GM23338 (cell line): Measurements from ENCODE around the gene MAGI1. TPM values are rescaled to one million over a fixed set of nuclear protein-coding genes. Genes with fewer than 3 reads are reported as not detected.

Experiments used
- ATAC-seq: fragments of 200-7000 bp; cut with Tn5 transposase; 3 replicates; pipeline ENCODE4 v1.9.1; 2020
- DNase-seq: peaks from one replicate; pipeline ENCODE4 v3.0.0-alpha.2; 2015; ENCODE audit warnings: low spot score
- H2AFZ ChIP-seq: fragments of 200-600 bp; sonication (generic); 2 replicates; pipeline ENCODE4 v1.8.0; 2016; ENCODE audit warnings: antibody characterized with exemption, mild to moderate bottlenecking, moderate library complexity
- H3F3A ChIP-seq: fragments of 200-600 bp; sonication (generic); replicated peaks from 2 replicates; pipeline ENCODE4 v1.8.0; 2017; ENCODE audit warnings: antibody characterized with exemption, mixed run types, low read depth
- H3K27ac ChIP-seq: fragments of 200-600 bp; sonication (generic); 2 replicates; pipeline ENCODE4 v1.6.1; 2016; ENCODE audit warnings: low read depth
- H3K27me3 ChIP-seq: fragments of 200-600 bp; sonication (generic); 2 replicates; pipeline ENCODE4 v1.8.0; 2016; ENCODE audit warnings: mild to moderate bottlenecking, mixed run types, moderate library complexity; ENCODE audit not compliant: insufficient read depth
- H3K36me3 ChIP-seq: fragments of 200-600 bp; sonication (generic); 2 replicates; pipeline ENCODE4 v1.8.0; 2016; ENCODE audit warnings: mild to moderate bottlenecking; ENCODE audit not compliant: insufficient read depth
- H3K4me1 ChIP-seq: fragments of 200-600 bp; sonication (generic); 2 replicates; pipeline ENCODE4 v1.8.0; 2016; ENCODE audit warnings: mild to moderate bottlenecking, moderate library complexity; ENCODE audit not compliant: insufficient read depth
- H3K4me2 ChIP-seq: fragments of 200-600 bp; sonication (generic); 2 replicates; pipeline ENCODE4 v1.7.1; 2017; ENCODE audit warnings: mixed run types
- H3K4me3 ChIP-seq: fragments of 200-600 bp; sonication (generic); 2 replicates; pipeline ENCODE4 v1.6.1; 2016; ENCODE audit warnings: mixed run types
- H3K79me2 ChIP-seq: fragments of 200-600 bp; sonication (generic); replicated peaks from 2 replicates; pipeline ENCODE4 v1.8.0; 2017; ENCODE audit warnings: mild to moderate bottlenecking; ENCODE audit not compliant: insufficient read depth
- H3K9me2 ChIP-seq: fragments of 200-600 bp; sonication (generic); 2 replicates; pipeline ENCODE4 v1.8.0; 2017; ENCODE audit not compliant: insufficient read depth
- H4K20me1 ChIP-seq: fragments of 200-600 bp; sonication (generic); replicated peaks from 2 replicates; pipeline ENCODE4 v1.8.0; 2017; ENCODE audit warnings: mild to moderate bottlenecking; ENCODE audit not compliant: insufficient read depth
- H3K27ac Mint-ChIP-seq: 2 replicates; pipeline ENCODE4 v1.8.0; 2020; ENCODE audit warnings: inconsistent platforms, mild to moderate bottlenecking, moderate library complexity, mixed read lengths
- H3K27me3 Mint-ChIP-seq: 3 replicates; pipeline ENCODE4 v1.8.0; 2022; ENCODE audit warnings: low read depth, mild to moderate bottlenecking, moderate library complexity, mixed read lengths, inconsistent platforms; ENCODE audit not compliant: insufficient read depth, poor library complexity
- H3K36me3 Mint-ChIP-seq: 3 replicates; pipeline ENCODE4 v1.8.0; 2021; ENCODE audit warnings: low read depth, mild to moderate bottlenecking, inconsistent platforms, moderate library complexity, mixed read lengths
- H3K4me1 Mint-ChIP-seq: 3 replicates; pipeline ENCODE4 v1.8.0; 2020; ENCODE audit warnings: mild to moderate bottlenecking, inconsistent platforms, mixed read lengths
- H3K4me3 Mint-ChIP-seq: 3 replicates; pipeline ENCODE4 v1.8.0; 2021; ENCODE audit warnings: moderate library complexity, mild to moderate bottlenecking, inconsistent platforms, mixed read lengths
- H3K9me3 Mint-ChIP-seq: 3 replicates; pipeline ENCODE4 v1.8.0; 2020; ENCODE audit warnings: moderate library complexity, mild to moderate bottlenecking, inconsistent platforms, mixed read lengths
- EZH2 ChIP-seq: fragments of 200-600 bp; sonication (generic); IDR thresholded peaks from one replicate; pipeline ENCODE4 v1.8.0; 2017; ENCODE audit warnings: antibody characterized with exemption, mild to moderate bottlenecking, low read depth; ENCODE audit not compliant: unreplicated experiment
- EZH2phosphoT487 ChIP-seq: fragments of 200-600 bp; sonication (generic); IDR thresholded peaks from one replicate; pipeline ENCODE4 v1.8.1; 2018; ENCODE audit warnings: antibody characterized with exemption; ENCODE audit not compliant: unreplicated experiment
- JUNB ChIP-seq: IDR thresholded peaks from one replicate; pipeline ENCODE4 v1.6.1; 2016; ENCODE audit warnings: antibody characterized with exemption; ENCODE audit not compliant: unreplicated experiment
- POLR2AphosphoS5 ChIP-seq: IDR thresholded peaks from 2 replicates; pipeline ENCODE4 v1.6.1; 2016; ENCODE audit warnings: antibody characterized with exemption, low read depth
- STAT1 ChIP-seq: IDR thresholded peaks from one replicate; pipeline ENCODE4 v1.6.1; 2016; ENCODE audit warnings: antibody characterized with exemption; ENCODE audit not compliant: unreplicated experiment
- ZNF114 ChIP-seq: fragments of 250-450 bp; sonication (Bioruptor Pico); IDR thresholded peaks from 2 replicates; pipeline ENCODE4 v1.5.0; 2020; ENCODE audit warnings: mild to moderate bottlenecking, moderate library complexity
- ZNF331 ChIP-seq: fragments of 250-450 bp; sonication (Bioruptor Pico); IDR thresholded peaks from 2 replicates; pipeline ENCODE4 v1.5.0; 2020; ENCODE audit warnings: low read depth, mild to moderate bottlenecking, moderate library complexity
- polyA plus RNA-seq: library from polyadenylated mRNA; unstranded; fragments of >200 nt; fragmentation: Nextera tagmentation; extraction: Ambion mirVana; gene quantifications from 2 replicates; pipeline ENCODE4 v1.2.1, GENCODE V29; 2016
- total RNA-seq: library from RNA; depleted of rRNA; stranded (reverse); fragments of >200 nt; shearing (Covaris generic); gene quantifications from 2 replicates; pipeline ENCODE4 v1.2.3, GENCODE V29; 2014
- TF ChIP-seq, protein P1 (sequence below), 2 experiments: fragments of 200-600 bp in 1 of 2; sonication (generic) in 1 of 2; conservative IDR thresholded peaks; 2 replicates each; pipeline versions ENCODE4 v1.5.1 to v1.6.1; 2016 to 2017; ENCODE audit warnings: antibody characterized with exemption in 2 of 2, low read depth in 2 of 2, mild to moderate bottlenecking in 2 of 2, moderate library complexity in 1 of 2
- TF ChIP-seq, protein P2 (sequence below): IDR thresholded peaks from 2 replicates; pipeline ENCODE4 v1.6.1; 2016; ENCODE audit warnings: antibody characterized with exemption

The MAGI1 gene
- total and polyA plus RNA-seq, 2 experiments from 2014 or later: 27.4 to 71.2 TPM

DNA sequence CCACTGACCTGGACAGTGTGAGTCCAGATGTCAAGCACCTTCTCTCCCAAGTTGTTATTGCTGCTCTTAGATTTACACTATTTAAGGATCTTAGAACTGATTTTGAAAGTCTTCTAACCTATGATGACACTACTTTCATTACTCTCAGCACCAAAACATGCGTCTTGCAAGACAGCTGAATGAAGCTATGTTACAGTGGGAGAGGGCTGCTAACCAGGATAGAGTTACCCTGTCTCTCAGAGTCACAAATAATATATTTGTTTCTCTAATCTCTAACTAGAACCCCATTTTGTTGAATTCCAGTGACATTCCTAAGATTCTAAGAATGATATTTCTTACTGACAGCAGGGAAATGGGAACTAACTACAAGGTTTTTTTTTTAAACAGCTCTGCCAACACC lies 455.5 kb downstream of the MAGI1 start (continued):
- TF ChIP-seq JUNB: no peak
- TF ChIP-seq, protein P1, sequence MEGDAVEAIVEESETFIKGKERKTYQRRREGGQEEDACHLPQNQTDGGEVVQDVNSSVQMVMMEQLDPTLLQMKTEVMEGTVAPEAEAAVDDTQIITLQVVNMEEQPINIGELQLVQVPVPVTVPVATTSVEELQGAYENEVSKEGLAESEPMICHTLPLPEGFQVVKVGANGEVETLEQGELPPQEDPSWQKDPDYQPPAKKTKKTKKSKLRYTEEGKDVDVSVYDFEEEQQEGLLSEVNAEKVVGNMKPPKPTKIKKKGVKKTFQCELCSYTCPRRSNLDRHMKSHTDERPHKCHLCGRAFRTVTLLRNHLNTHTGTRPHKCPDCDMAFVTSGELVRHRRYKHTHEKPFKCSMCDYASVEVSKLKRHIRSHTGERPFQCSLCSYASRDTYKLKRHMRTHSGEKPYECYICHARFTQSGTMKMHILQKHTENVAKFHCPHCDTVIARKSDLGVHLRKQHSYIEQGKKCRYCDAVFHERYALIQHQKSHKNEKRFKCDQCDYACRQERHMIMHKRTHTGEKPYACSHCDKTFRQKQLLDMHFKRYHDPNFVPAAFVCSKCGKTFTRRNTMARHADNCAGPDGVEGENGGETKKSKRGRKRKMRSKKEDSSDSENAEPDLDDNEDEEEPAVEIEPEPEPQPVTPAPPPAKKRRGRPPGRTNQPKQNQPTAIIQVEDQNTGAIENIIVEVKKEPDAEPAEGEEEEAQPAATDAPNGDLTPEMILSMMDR (conservative IDR thresholded peaks at IDR 0.05; ENCODE audit: low read depth in 2 of 2): no peak

DNA sequence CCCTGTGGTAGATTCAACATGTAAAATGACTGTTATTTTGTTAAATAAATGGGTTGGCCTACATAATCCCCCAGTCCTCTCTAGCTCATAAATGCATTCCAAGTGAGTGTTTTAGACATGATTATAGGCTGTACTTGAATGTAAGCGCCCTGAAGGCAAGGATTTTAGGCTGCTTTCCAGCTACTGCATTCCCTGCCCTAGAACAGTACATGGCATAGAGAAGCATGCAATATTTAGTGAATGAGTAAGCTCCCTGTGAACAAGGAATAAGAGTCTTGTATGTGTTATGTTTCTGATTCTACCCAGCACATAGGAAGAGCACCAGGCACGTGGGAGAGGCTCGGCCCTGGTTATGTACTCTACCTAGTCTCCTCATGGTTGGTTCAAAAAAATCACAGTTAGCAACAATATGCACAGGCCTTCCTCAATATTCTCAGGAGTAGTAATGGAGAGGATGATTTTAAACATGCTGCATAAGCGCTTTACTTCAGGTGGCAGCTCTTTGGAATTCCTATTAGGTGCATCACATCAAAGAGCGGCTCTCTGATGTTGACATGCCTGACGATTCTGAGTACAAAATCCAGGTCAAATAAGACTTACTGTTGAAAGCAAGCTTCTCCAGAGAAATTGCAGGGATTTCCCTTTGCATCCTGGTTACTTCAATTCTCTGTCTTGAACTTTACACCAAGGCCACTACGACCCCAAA lies 456.6 kb downstream of the MAGI1 start:
- DNase-seq (no peak), ATAC-seq (no peak)
- Mint-ChIP-seq H3K9me3 (no peaks in the 10 kb centered on the region), H3K4me1 (peaks cover 53% of the 10 kb centered on the region), H3K4me3 (no peak overlapping the region), H3K36me3 (no peaks in the 10 kb centered on the region), H3K27ac (no peak overlapping the region), H3K27me3 (no peaks in the 10 kb centered on the region)
- no peak overlapping the region for H3K27ac ChIP-seq
- peaks cover 15% of the 10 kb centered on the region for H4K20me1 ChIP-seq
- no peaks in the 10 kb centered on the region; the same call in 1 of the 2 replicates for H3F3A ChIP-seq
- H3K79me2 ChIP-seq: peaks cover 100% of the 10 kb centered on the region
- no peak overlapping the region for H3K4me3 ChIP-seq
- H3K4me2 ChIP-seq: no peak overlapping the region
- no peaks in the 10 kb centered on the region for H3K36me3 ChIP-seq
- peaks cover 43% of the 10 kb centered on the region for H3K4me1 ChIP-seq
- no peak overlapping the region for H2AFZ ChIP-seq
- TF ChIP-seq STAT1 (no peak), EZH2 (no peak), EZH2phosphoT487 (no peak), JUNB (no peak), POLR2AphosphoS5 (no peak), ZNF114 (CRISPR knock-in tag) (no peak), ZNF331 (CRISPR knock-in tag) (no peak)
- TF ChIP-seq, protein P2, sequence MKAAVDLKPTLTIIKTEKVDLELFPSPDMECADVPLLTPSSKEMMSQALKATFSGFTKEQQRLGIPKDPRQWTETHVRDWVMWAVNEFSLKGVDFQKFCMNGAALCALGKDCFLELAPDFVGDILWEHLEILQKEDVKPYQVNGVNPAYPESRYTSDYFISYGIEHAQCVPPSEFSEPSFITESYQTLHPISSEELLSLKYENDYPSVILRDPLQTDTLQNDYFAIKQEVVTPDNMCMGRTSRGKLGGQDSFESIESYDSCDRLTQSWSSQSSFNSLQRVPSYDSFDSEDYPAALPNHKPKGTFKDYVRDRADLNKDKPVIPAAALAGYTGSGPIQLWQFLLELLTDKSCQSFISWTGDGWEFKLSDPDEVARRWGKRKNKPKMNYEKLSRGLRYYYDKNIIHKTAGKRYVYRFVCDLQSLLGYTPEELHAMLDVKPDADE: no peak
- TF ChIP-seq, protein P1 (conservative IDR thresholded peaks at IDR 0.05; ENCODE audit: low read depth in 2 of 2): no peak
- no peaks in the 10 kb centered on the region for H3K27me3 ChIP-seq
- H3K9me2 ChIP-seq: no peaks in the 10 kb centered on the region
